ENCODE measurements around the gene PSMD2. TPM values are rescaled to one million over a fixed set of nuclear protein-coding genes. Genes with fewer than 3 reads are reported as not detected.
A peak's percentile ranks its signal among the peaks of the same experiment; 100 is the strongest.

The PSMD2 gene
- total and polyA plus RNA-seq, 4 donors = 77.5 to 213 (median 161) TPM

DNA sequence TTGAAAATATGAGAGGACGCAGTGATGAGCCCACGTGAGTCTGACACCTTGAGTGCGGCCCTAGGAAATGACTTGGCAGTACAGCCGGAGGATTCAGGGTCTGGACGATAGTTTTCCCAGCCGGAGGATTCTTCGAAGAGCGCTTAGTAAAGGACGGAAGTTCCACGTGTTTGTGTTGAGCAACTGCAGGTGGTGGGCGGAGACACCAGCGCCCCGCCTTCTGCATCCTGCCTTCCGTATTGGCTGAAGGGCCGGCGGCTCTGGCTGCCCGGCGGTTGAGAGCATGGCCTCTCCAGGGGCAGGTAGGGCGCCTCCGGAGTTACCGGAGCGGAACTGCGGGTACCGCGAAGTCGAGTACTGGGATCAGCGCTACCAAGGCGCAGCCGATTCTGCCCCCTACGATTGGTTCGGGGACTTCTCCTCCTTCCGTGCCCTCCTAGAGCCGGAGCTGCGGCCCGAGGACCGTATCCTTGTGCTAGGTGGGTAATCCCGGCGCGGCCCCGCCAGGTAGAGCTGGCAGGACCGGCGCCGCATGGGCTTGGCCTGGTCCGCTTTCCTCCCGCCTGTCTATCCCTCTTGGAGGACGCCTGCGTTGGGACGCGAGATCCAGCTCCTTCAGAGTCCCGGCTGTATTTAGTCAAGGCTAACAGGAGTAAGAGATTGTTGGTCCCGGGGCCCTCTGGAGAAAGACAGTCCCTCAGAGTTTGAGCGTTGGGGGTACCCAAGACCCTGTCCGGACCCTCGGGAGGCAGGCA is 49.5 kb upstream of the PSMD2 start, which contains the start of gene EEF1AKMT4 (continued):
- TF ChIP-seq, protein P1, sequence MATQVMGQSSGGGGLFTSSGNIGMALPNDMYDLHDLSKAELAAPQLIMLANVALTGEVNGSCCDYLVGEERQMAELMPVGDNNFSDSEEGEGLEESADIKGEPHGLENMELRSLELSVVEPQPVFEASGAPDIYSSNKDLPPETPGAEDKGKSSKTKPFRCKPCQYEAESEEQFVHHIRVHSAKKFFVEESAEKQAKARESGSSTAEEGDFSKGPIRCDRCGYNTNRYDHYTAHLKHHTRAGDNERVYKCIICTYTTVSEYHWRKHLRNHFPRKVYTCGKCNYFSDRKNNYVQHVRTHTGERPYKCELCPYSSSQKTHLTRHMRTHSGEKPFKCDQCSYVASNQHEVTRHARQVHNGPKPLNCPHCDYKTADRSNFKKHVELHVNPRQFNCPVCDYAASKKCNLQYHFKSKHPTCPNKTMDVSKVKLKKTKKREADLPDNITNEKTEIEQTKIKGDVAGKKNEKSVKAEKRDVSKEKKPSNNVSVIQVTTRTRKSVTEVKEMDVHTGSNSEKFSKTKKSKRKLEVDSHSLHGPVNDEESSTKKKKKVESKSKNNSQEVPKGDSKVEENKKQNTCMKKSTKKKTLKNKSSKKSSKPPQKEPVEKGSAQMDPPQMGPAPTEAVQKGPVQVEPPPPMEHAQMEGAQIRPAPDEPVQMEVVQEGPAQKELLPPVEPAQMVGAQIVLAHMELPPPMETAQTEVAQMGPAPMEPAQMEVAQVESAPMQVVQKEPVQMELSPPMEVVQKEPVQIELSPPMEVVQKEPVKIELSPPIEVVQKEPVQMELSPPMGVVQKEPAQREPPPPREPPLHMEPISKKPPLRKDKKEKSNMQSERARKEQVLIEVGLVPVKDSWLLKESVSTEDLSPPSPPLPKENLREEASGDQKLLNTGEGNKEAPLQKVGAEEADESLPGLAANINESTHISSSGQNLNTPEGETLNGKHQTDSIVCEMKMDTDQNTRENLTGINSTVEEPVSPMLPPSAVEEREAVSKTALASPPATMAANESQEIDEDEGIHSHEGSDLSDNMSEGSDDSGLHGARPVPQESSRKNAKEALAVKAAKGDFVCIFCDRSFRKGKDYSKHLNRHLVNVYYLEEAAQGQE (IDR thresholded peaks at IDR 0.05) = peak; percentile 53
- peak in 1 of 2 donors; percentile 5 for TF ChIP-seq HNF4A (conservative IDR thresholded peaks at IDR 0.05)
- TF ChIP-seq, protein P2, sequence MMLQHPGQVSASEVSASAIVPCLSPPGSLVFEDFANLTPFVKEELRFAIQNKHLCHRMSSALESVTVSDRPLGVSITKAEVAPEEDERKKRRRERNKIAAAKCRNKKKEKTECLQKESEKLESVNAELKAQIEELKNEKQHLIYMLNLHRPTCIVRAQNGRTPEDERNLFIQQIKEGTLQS (IDR thresholded peaks at IDR 0.05) = no peak
- no peak for TF ChIP-seq NR2F2 (IDR thresholded peaks at IDR 0.05)
- TF ChIP-seq SP1 (IDR thresholded peaks at IDR 0.05) = peak; percentile 62
- TF ChIP-seq TAF1 (conservative IDR thresholded peaks at IDR 0.05) = no peak
- peak; percentile 99 for TF ChIP-seq MAX (IDR thresholded peaks at IDR 0.05)
- no peak for TF ChIP-seq EGR1 (IDR thresholded peaks at IDR 0.05; ENCODE audit: low read depth in 2 of 2)
- TF ChIP-seq RAD21 (IDR thresholded peaks at IDR 0.05) = peak; percentile 28 to 53
- no peak for TF ChIP-seq FOXA1 (IDR thresholded peaks at IDR 0.05)

GRCh38 chr3:184250167-184250828 is 48.7 kb upstream of the PSMD2 start:
- WGBS = 14% methylated on average over 20 of the region's 20 CpGs
- Histone ChIP-seq H3K4me1 (ENCODE audit: control insufficient read depth in 4 of 4, insufficient read depth in 4 of 4, low read length in 3 of 4) (peaks cover 0 to 22% (median 16%) of the 10 kb centered on the region in 4 donors), H3K4me3 (ENCODE audit: low read depth in 1 of 3, low read length in 3 of 3) (peak overlapping the region; percentile 82 to 100 (median 91)), H3K9me3 (ENCODE audit: control insufficient read depth in 4 of 4, low read length in 3 of 4) (no peaks in the 10 kb centered on the region), H3K9ac (ENCODE audit: low read depth in 1 of 2, low read length in 2 of 2) (peak overlapping the region; percentile 82 to 88), H3K36me3 (ENCODE audit: control insufficient read depth in 4 of 4, insufficient read depth in 3 of 4, low read depth in 1 of 4, low read length in 3 of 4) (peaks cover 1 to 4% (median 2%) of the 10 kb centered on the region in 4 donors), H3K27ac (ENCODE audit: low read depth in 1 of 2, low read length in 2 of 2) (peak overlapping the region; percentile 75 to 96), H3K27me3 (ENCODE audit: control insufficient read depth in 4 of 4, insufficient read depth in 4 of 4, low read length in 3 of 4) (no peaks in the 10 kb centered on the region)
- DNase-seq (ENCODE audit: low spot score) = peak; percentile 91
- TF ChIP-seq RXRA (IDR thresholded peaks at IDR 0.05) (peak in 1 of 2 donors; percentile 7), SP1 (IDR thresholded peaks at IDR 0.05) (no peak), HNF4A (conservative IDR thresholded peaks at IDR 0.05) (peak in 1 of 2 donors; percentile 21), RAD21 (IDR thresholded peaks at IDR 0.05) (peak; percentile 80 to 85)
- TF ChIP-seq, protein P3, sequence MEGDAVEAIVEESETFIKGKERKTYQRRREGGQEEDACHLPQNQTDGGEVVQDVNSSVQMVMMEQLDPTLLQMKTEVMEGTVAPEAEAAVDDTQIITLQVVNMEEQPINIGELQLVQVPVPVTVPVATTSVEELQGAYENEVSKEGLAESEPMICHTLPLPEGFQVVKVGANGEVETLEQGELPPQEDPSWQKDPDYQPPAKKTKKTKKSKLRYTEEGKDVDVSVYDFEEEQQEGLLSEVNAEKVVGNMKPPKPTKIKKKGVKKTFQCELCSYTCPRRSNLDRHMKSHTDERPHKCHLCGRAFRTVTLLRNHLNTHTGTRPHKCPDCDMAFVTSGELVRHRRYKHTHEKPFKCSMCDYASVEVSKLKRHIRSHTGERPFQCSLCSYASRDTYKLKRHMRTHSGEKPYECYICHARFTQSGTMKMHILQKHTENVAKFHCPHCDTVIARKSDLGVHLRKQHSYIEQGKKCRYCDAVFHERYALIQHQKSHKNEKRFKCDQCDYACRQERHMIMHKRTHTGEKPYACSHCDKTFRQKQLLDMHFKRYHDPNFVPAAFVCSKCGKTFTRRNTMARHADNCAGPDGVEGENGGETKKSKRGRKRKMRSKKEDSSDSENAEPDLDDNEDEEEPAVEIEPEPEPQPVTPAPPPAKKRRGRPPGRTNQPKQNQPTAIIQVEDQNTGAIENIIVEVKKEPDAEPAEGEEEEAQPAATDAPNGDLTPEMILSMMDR (IDR thresholded peaks at IDR 0.05; ENCODE audit: low read depth, low read length, missing input control) = peak; percentile 95
- TF ChIP-seq, protein P1 (IDR thresholded peaks at IDR 0.05) = peak; percentile 46
